Activated CD8-positive, alpha-beta memory T cell treated with anti-CD3 and anti-CD28 coated beads for 36 hours (primary cell): ENCODE results near the gene CTNNA2. TPM values are rescaled to one million over a fixed set of nuclear protein-coding genes. Genes with fewer than 3 reads are reported as not detected.

Source experiments
- CTCF ChIA-PET: fragments of 350-600 bp; sonication (Branson Sonifier 250); formaldehyde crosslinking; loops from one replicate; lab custom pipeline; 2021; ENCODE audit warnings: antibody characterized with exemption; lab: Charles Lee
- POLR2A ChIA-PET: fragments of 350-600 bp; sonication (Branson Sonifier 250); formaldehyde crosslinking; loops from one replicate; lab custom pipeline; 2021; ENCODE audit warnings: antibody characterized with exemption; lab: Charles Lee
- total RNA-seq, 2 experiments: library from RNA; stranded (reverse); gene quantifications; one replicate each; pipeline ENCODE4 v1.2.3, GENCODE V29; 2021

Gene CTNNA2
- total RNA-seq, 2 experiments from 2014 or later, result not detected

DNA sequence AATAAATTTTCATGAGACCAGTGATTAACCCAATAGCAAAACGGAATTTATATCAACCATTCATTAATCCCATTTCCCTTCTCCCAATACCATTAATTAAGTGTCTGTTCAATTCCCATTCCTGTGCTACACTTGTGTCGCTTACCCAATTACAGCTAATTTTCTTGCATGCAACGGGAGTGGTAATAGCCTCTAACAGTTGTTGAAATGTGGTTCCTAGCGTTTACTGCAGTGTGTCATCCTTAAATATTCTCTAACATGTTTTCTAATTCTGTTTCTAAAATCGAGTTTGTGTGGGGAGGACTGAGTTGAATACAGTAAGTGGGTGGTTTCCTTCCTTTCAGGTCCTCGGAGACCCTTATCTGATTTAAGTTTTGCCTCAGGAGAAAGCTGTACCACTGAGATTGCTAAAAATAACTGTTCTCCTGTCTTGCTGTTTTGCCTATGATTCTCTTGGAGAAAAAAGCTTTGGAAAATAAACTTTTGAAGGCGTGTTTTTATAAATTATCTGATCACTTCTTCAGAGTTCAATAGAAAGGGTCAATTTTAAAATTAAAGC is 851.0 kb downstream of the CTNNA2 start:
- CTCF ChIA-PET, result no interaction called here
- POLR2A ChIA-PET, result no interaction called here

DNA sequence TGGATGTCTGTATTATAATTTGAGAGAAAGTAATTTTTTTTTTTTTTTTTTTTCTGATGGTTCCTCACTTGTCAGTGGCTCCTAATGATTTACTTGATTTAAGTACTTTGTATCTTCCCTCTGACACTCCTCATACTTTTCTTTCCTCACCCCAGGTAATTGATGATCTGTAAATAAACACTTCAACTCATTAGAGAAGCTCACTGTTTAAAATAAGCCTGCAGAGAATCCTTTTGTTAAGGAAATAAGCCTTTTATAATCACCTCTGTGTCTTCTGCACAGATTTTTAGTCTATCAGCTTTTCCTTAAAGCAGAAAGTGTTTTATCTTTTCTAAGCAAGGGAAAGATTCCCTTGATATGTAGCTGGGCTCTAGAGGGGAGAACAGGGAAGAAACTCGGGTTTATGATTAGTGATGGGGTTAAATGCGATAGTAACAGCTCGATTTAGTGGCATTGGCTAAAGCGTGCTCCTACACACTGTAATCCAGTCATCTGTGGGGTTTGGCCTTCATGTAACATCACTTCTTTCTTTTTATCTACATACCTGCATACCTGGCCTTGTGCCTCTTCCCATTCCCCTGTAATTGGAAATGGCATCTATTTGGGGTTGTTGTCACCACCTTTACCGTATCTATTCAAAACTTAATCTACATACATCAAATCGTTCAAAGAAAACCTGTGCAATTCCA is 851.8 kb downstream of the CTNNA2 start:
- ChIA-PET POLR2A (no interaction called here), CTCF (no interaction called here)

GRCh38 chr2:80365762-80366161 is 852.9 kb downstream of the CTNNA2 start:
- ChIA-PET POLR2A (no interaction called here), CTCF (no interaction called here)

GRCh38 chr2:80370375-80371009 is 857.6 kb downstream of the CTNNA2 start:
- POLR2A ChIA-PET, result no interaction called here
- CTCF ChIA-PET, result no interaction called here

DNA sequence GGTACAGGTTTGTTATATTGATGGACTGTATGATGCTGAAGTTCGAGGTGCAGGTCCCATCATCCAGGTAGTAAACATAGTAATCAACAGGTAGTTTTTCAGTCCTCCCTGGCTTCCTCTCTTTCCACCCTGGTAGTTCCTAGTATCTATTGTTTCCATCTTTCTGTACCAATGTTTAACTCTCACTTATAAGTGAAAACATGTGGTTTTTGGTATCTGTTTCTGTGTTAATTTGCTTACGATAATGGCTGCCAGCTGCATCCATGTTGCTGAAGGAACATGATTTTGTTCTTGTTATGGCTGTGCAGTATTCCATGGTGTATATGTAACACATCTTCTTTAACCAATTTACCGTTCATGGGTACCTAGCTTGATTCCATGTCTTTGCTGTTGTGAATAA is 861.3 kb downstream of the CTNNA2 start:
- ChIA-PET POLR2A (no interaction called here), CTCF (no interaction called here)

GRCh38 chr2:80377071-80377470 is 864.2 kb downstream of the CTNNA2 start:
- CTCF ChIA-PET, result no interaction called here
- POLR2A ChIA-PET, result no interaction called here

- CTCF ChIA-PET, result no interaction called here
- POLR2A ChIA-PET, result no interaction called here
These were observed 867.9 kb downstream of the CTNNA2 start for GRCh38 chr2:80380736-80381135.

DNA sequence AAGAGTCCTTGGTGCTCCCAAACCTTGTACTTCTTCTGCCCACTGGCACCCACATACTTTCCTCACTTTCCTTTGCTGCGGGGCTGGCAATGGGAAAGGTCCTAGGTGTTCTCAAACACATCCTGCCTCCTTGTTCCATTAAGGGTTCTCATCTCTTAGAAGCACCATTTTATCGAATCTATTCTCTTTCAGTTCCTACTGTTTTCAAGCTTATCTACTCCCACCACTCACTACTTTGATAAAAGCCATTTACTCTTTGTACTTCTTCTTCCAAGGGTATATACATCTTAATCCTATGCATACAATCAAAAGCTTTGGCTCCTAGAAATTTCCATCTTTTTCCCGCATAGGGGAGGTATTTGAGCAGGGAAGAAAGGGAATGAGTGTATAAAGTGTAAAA is 868.8 kb downstream of the CTNNA2 start:
- POLR2A ChIA-PET, result no interaction called here
- CTCF ChIA-PET, result no interaction called here

GRCh38 chr2:80392441-80392840 is 879.6 kb downstream of the CTNNA2 start:
- CTCF ChIA-PET, result no interaction called here
- POLR2A ChIA-PET, result no interaction called here

DNA sequence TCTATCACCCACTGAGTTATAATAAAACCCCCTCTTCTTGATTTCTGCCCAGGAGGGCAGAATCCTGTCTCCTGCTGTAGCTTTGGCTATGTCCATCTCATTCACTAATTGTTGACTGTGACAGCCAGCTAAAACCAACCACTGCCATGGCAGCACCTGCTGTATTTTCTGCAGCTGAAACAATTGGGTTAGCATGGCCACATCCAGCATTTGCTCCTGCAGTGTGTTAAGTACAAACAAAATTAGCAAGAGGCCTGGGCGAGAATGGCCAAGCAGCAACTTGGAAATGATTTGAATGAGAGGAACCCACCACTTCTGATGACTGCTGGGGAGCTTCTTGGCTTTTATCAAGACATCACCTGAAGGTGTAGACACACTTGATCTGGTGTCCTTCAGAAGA is 881.1 kb downstream of the CTNNA2 start:
- POLR2A ChIA-PET, result no interaction called here
- CTCF ChIA-PET, result no interaction called here

DNA sequence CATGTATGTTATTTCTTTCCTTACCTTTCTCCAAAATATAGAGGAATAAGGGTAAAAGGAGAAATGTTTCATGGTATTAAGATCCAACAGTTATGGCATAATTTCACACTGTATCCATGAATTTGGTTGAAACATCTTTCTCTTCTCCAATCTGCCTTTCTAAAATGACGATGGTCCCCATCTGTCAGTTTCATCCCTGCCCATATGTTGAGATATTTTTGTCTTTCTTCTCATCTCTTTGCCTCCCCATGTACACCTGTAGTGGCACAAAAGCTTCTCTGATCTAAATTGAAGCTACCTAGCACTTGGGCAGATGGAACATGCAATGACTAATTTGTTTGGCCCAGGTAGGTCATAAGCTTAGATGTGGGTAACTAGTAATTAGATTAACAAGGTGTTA is 882.4 kb downstream of the CTNNA2 start:
- ChIA-PET POLR2A (no interaction called here), CTCF (no interaction called here)

DNA sequence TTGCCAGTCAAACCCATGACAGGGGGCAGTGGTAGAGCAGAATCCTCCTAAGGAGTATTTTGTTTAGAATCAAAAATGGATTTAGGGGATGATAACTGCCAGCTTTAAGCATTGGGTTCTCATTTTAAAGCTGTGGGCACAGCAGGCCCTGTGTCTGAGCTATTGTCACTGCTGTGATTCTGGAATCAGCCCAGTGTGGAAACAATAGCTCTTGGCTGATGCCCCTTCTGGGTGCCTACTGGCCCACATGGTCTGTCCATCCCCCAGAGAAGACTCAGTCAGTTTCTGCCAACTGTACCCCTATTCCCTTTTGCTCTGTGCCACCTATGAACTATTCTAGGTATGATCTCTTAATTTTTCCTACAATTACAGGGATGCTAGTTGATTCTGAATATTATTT is 883.4 kb downstream of the CTNNA2 start:
- CTCF ChIA-PET, result no interaction called here
- POLR2A ChIA-PET, result no interaction called here

GRCh38 chr2:80403081-80403480 is 890.2 kb downstream of the CTNNA2 start:
- CTCF ChIA-PET, result no interaction called here
- POLR2A ChIA-PET, result no interaction called here

GRCh38 chr2:80407377-80407776 is 894.5 kb downstream of the CTNNA2 start:
- ChIA-PET CTCF (no interaction called here), POLR2A (no interaction called here)

DNA sequence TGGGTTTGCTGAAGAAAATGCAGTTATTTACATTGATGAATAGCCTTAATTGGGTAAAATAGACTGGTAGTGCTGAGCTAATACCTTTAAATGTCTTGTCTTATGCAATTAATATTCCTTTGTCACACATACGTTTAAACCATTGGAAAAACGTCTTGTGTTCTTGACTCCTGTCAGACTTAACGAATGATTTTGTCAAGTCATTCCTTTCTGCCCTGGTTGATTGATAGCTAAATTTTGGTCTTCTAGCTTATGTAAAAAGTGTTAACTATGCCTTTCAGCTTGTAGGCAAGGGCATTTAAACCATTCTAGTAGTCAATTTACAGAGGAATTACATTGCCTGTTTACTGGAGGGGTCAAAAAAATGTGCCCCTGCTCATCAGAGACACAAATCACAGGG is 897.5 kb downstream of the CTNNA2 start:
- POLR2A ChIA-PET, result no interaction called here
- CTCF ChIA-PET, result no interaction called here

DNA sequence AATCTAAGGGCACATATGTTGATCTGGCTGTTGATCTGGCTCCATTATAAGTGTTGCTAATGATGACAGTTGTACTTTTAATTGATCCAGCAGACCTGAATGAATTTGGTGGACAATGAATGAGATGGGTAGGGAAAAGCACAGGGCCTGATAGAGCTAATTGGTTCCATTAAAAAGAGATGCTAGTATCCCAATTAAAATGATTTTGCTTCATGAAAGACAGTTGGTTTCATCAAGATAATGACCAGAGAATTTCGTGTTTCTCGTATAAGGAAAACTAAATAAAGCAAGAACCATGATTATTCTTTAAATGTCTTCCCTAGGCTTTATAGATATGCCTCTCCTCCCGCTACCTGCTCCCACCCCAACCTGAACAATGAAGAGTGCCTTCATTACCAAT is 900.3 kb downstream of the CTNNA2 start:
- CTCF ChIA-PET, result no interaction called here
- POLR2A ChIA-PET, result no interaction called here

GRCh38 chr2:80417737-80418136 is 904.9 kb downstream of the CTNNA2 start:
- POLR2A ChIA-PET, result no interaction called here

DNA sequence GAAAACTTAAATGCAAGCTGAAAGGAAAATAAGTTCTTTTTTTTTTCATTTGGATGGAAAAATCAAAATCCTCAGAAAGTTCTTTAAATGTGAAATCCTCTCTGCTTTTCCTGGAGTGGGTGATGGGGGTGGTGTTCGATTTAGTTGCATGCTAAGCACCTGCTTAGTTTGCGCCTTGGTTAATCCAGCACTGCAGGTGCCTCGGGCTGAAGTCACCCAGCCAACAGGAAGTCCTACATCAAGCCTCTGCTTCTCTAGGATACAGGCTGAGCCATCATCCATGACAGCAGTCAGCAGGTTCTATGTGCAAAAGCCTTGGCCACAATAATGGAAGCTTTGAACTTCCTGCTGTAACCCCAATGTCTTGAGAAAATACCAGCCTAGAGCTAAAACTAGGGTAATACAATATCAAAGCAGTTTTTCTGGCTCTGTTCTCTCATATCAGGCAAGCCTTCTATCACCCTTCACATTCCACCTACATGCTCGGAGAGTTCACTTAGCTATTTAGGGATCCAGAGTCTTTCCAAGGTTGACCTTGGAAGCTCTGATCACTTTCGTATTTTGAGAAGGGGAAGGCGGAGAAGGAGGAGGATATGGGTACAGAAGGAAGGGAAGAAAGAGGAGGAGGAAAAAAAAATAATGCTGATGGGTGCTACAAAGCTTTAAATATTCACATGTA is 907.8 kb downstream of the CTNNA2 start:
- CTCF ChIA-PET, result no interaction called here

More at GRCh38 chr2:80417737-80418136, 904.9 kb downstream of the CTNNA2 start:
- CTCF ChIA-PET, result no interaction called here

DNA sequence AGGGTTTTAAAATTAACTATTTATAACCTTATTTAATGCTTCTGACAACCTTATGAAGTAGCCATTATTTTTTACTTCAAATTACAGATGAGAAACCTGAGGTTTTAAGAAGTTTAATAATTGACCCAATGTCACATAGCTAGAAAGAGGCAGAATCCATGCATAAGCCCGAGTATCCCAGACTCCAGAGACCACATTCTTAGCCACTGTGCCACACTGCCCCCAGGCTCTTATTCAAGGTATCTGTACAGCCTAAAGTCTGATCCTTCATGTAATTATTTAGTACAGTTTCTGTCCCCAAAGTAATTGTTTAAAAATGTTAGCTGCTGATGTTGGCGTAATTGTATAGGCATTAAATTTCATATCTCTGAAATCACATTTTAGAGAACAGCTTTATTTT is 916.4 kb downstream of the CTNNA2 start:
- CTCF ChIA-PET, result no interaction called here
- POLR2A ChIA-PET, result no interaction called here

More for the DNA sequence above, 907.8 kb downstream of the CTNNA2 start:
- POLR2A ChIA-PET, result no interaction called here

DNA sequence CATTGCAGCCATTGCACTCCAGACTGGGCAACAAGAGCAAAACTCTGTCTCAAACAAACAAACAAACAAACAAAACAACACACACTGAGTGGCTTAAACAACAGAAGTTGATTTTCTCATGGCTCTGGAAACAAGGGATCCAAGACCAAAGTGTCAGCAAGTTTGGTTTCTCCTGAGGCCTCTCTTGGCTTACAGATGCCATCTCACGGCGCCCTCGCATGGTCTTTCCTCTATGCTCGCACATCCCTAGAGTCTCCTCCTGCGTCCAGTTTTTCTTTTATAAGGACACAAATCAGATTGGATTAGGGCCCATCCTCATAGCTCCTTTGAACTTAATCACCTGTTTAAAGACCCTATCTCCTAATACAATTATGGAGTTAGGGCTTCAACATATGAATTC is 925.1 kb downstream of the CTNNA2 start:
- CTCF ChIA-PET, result no interaction called here
- POLR2A ChIA-PET, result no interaction called here

GRCh38 chr2:80438686-80439085 is 925.8 kb downstream of the CTNNA2 start:
- CTCF ChIA-PET, result no interaction called here
- POLR2A ChIA-PET, result no interaction called here
